Measurements from ENCODE around the gene KPNA1. TPM values are rescaled to one million over a fixed set of nuclear protein-coding genes. Genes with fewer than 3 reads are reported as not detected.
"Not testable (repeated sequence)": the region's sequence is repeated elsewhere in the genome, so short reads cannot be mapped to it uniquely, and the experiment has no call there.

Gene KPNA1
- total RNA-seq, 1 donor from 2014 or later: 86.1 TPM

- no peak for DNase-seq
- TF ChIP-seq CTCF (IDR thresholded peaks at IDR 0.05; ENCODE audit: partially characterized antibody, unreplicated experiment): no peak
- H3K4me3 Mint-ChIP-seq (ENCODE audit: unreplicated experiment): peak overlapping the region; percentile 89
- H3K36me3 Mint-ChIP-seq (ENCODE audit: unreplicated experiment): no peaks in the 10 kb centered on the region
- H3K4me1 Mint-ChIP-seq (ENCODE audit: low read depth, unreplicated experiment): peaks cover 19% of the 10 kb centered on the region
- no peaks in the 10 kb centered on the region for H3K9me3 Mint-ChIP-seq (ENCODE audit: unreplicated experiment)
- peaks cover 4% of the 10 kb centered on the region for H3K27me3 Mint-ChIP-seq (ENCODE audit: unreplicated experiment)
- no peak overlapping the region for H3K27ac Mint-ChIP-seq (ENCODE audit: unreplicated experiment)
Measured at GRCh38 chr3:122515020-122515468, 305 bp upstream of the KPNA1 start.

GRCh38 chr3:122513386-122514122, 1.2 kb downstream of the KPNA1 start:
- DNase-seq: no peak
- no peak for TF ChIP-seq CTCF (IDR thresholded peaks at IDR 0.05; ENCODE audit: partially characterized antibody, unreplicated experiment)
- Mint-ChIP-seq H3K27me3 (ENCODE audit: unreplicated experiment) (peaks cover 4% of the 10 kb centered on the region), H3K27ac (ENCODE audit: unreplicated experiment) (peak overlapping the region; percentile 88), H3K4me3 (ENCODE audit: unreplicated experiment) (peak overlapping the region; percentile 97), H3K9me3 (ENCODE audit: unreplicated experiment) (no peaks in the 10 kb centered on the region), H3K4me1 (ENCODE audit: low read depth, unreplicated experiment) (peaks cover 19% of the 10 kb centered on the region), H3K36me3 (ENCODE audit: unreplicated experiment) (no peaks in the 10 kb centered on the region)

GRCh38 chr3:122512284-122512683, 2.5 kb downstream of the KPNA1 start:
- TF ChIP-seq CTCF (IDR thresholded peaks at IDR 0.05; ENCODE audit: partially characterized antibody, unreplicated experiment): no peak
- H3K27ac Mint-ChIP-seq (ENCODE audit: unreplicated experiment): no peak overlapping the region
- no peaks in the 10 kb centered on the region for H3K36me3 Mint-ChIP-seq (ENCODE audit: unreplicated experiment)
- peak overlapping the region; percentile 15 for H3K4me3 Mint-ChIP-seq (ENCODE audit: unreplicated experiment)
- DNase-seq: no peak
- peaks cover 4% of the 10 kb centered on the region for H3K27me3 Mint-ChIP-seq (ENCODE audit: unreplicated experiment)
- H3K4me1 Mint-ChIP-seq (ENCODE audit: low read depth, unreplicated experiment): peaks cover 19% of the 10 kb centered on the region
- H3K9me3 Mint-ChIP-seq (ENCODE audit: unreplicated experiment): no peaks in the 10 kb centered on the region

GRCh38 chr3:122510878-122511535, 3.7 kb downstream of the KPNA1 start:
- no peaks in the 10 kb centered on the region for H3K36me3 Mint-ChIP-seq (ENCODE audit: unreplicated experiment)
- DNase-seq: no peak
- no peak overlapping the region for H3K4me3 Mint-ChIP-seq (ENCODE audit: unreplicated experiment)
- peaks cover 19% of the 10 kb centered on the region for H3K4me1 Mint-ChIP-seq (ENCODE audit: low read depth, unreplicated experiment)
- H3K27me3 Mint-ChIP-seq (ENCODE audit: unreplicated experiment): peaks cover 4% of the 10 kb centered on the region
- no peak for TF ChIP-seq CTCF (IDR thresholded peaks at IDR 0.05; ENCODE audit: partially characterized antibody, unreplicated experiment)
- no peaks in the 10 kb centered on the region for H3K9me3 Mint-ChIP-seq (ENCODE audit: unreplicated experiment)
- no peak overlapping the region for H3K27ac Mint-ChIP-seq (ENCODE audit: unreplicated experiment)

- not testable (repeated sequence) for DNase-seq; H3K36me3 Mint-ChIP-seq (ENCODE audit: unreplicated experiment); H3K27me3 Mint-ChIP-seq (ENCODE audit: unreplicated experiment); H3K9me3 Mint-ChIP-seq (ENCODE audit: unreplicated experiment); H3K27ac Mint-ChIP-seq (ENCODE audit: unreplicated experiment); H3K4me3 Mint-ChIP-seq (ENCODE audit: unreplicated experiment)
- peaks cover 19% of the 10 kb centered on the region for H3K4me1 Mint-ChIP-seq (ENCODE audit: low read depth, unreplicated experiment)
Measured at GRCh38 chr3:122508944-122509343, 5.8 kb downstream of the KPNA1 start.

Data from glutamatergic neuron (in vitro differentiated cells).